H1 (cell line): ENCODE data around the gene CHST10. TPM values are rescaled to one million over a fixed set of nuclear protein-coding genes. Genes with fewer than 3 reads are reported as not detected.

Experiments
- CTCF ChIA-PET: fragments of 300-600 bp; sonication (Branson Sonifier 250); formaldehyde crosslinking; loops from one replicate; lab custom pipeline; 2021; ENCODE audit not compliant: partially characterized antibody; lab: Charles Lee
- POLR2A ChIA-PET: fragments of 300-600 bp; sonication (Branson Sonifier 250); formaldehyde crosslinking; loops from one replicate; lab custom pipeline; 2021; ENCODE audit warnings: inconsistent platforms; ENCODE audit not compliant: partially characterized antibody; lab: Charles Lee
- DNase-seq, 2 experiments: peaks; one replicate each; pipeline versions ENCODE4 v3.0.0 to v3.0.0-alpha.2; 2010 to 2022; ENCODE audit warnings: low spot score in 2 of 2, low read depth in 1 of 2, mixed read lengths in 1 of 2
- FAIRE-seq: peaks from 2 replicates; lab custom pipeline; 2011; peaks lifted over from hg19 to GRCh38; lab: Jason Lieb, UNC
- H2AFZ ChIP-seq: 2 replicates; pipeline ENCODE4 v1.8.1; 2012; ENCODE audit warnings: low read length, inconsistent platforms
- H2AK5ac ChIP-seq: 2 replicates; pipeline ENCODE4 v1.6.1; 2013; ENCODE audit warnings: low read depth, low read length
- H2BK120ac ChIP-seq: replicated peaks from 2 replicates; pipeline ENCODE3; 2013; ENCODE audit warnings: low read depth, low read length, inconsistent platforms
- H2BK12ac ChIP-seq: 2 replicates; pipeline ENCODE4 v1.6.1; 2013; ENCODE audit warnings: low read depth, low read length
- H2BK15ac ChIP-seq: 2 replicates; pipeline ENCODE4 v1.6.1; 2013; ENCODE audit warnings: low read length
- H2BK20ac ChIP-seq: 2 replicates; pipeline ENCODE4 v1.6.1; 2013; ENCODE audit warnings: low read length
- H2BK5ac ChIP-seq: 2 replicates; pipeline ENCODE4 v1.6.1; 2013; ENCODE audit warnings: low read depth, low read length
- H3K14ac ChIP-seq: 2 replicates; pipeline ENCODE4 v1.6.1; 2013; ENCODE audit warnings: inconsistent platforms; ENCODE audit not compliant: insufficient read length
- H3K18ac ChIP-seq: 2 replicates; pipeline ENCODE4 v1.6.1; 2013; ENCODE audit warnings: low read length; ENCODE audit errors: extremely low read depth
- H3K23ac ChIP-seq: 2 replicates; pipeline ENCODE4 v1.6.1; 2013; ENCODE audit warnings: inconsistent platforms; ENCODE audit not compliant: insufficient read length
- H3K23me2 ChIP-seq: 2 replicates; pipeline ENCODE4 v1.6.1; 2013; ENCODE audit warnings: low read depth, low read length
- H3K27ac ChIP-seq: 2 replicates; pipeline ENCODE4 v1.6.1; 2011; ENCODE audit warnings: low read depth, low read length, inconsistent platforms
- H3K27me3 ChIP-seq, 4 experiments: replicated peaks in 1 of 4; 1 replicate in 1 of 4; 2 replicates in 3 of 4; pipeline versions ENCODE4 v1.6.1 to v1.8.1; 2011 to 2013; ENCODE audit warnings: low read length in 3 of 4, mild to moderate bottlenecking in 3 of 4, inconsistent platforms in 2 of 4, mixed read lengths in 2 of 4, moderate library complexity in 1 of 4; ENCODE audit not compliant: control insufficient read depth in 3 of 4, insufficient read depth in 3 of 4; ENCODE audit errors: extremely low read depth in 1 of 4
- H3K36me3 ChIP-seq, 4 experiments: 2 replicates each; pipeline versions ENCODE4 v1.6.1 to v1.8.1; 2011 to 2013; ENCODE audit warnings: mild to moderate bottlenecking in 4 of 4, low read length in 3 of 4, moderate library complexity in 2 of 4, control low read depth in 1 of 4, inconsistent platforms in 1 of 4; ENCODE audit not compliant: insufficient read depth in 4 of 4, control insufficient read depth in 2 of 4
- H3K4ac ChIP-seq: replicated peaks from 2 replicates; pipeline ENCODE3; 2013; ENCODE audit warnings: low read length, low read depth, mixed read lengths, inconsistent platforms; ENCODE audit not compliant: insufficient read length
- H3K4me1 ChIP-seq, 4 experiments: replicated peaks in 1 of 4; 1 replicate in 1 of 4; 2 replicates in 3 of 4; pipeline versions ENCODE4 v1.6.1 to v1.8.1; 2011 to 2013; ENCODE audit warnings: low read length in 3 of 4, inconsistent platforms in 2 of 4, mixed read lengths in 1 of 4; ENCODE audit not compliant: insufficient read depth in 4 of 4, control insufficient read depth in 3 of 4
- H3K4me2 ChIP-seq, 2 experiments: 2 replicates each; pipeline versions ENCODE4 v1.6.1 to v1.8.1; 2011 to 2013; ENCODE audit warnings: low read depth in 2 of 2, low read length in 2 of 2, control low read depth in 1 of 2, inconsistent platforms in 1 of 2, mild to moderate bottlenecking in 1 of 2; ENCODE audit not compliant: insufficient read depth in 1 of 2
- H3K4me3 ChIP-seq, 4 experiments: fragments of 200-600, 300-600 bp in 1 of 4; sonication (generic), shearing (Covaris generic), sonication (Bioruptor Twin) in 1 of 4; 2 replicates each; pipeline versions ENCODE4 v1.5.1 to v1.8.1; 2011 to 2016; ENCODE audit warnings: low read length in 4 of 4, low read depth in 3 of 4, control low read depth in 2 of 4, inconsistent platforms in 2 of 4, mild to moderate bottlenecking in 2 of 4, mixed read lengths in 1 of 4, moderate library complexity in 1 of 4; ENCODE audit not compliant: insufficient read depth in 2 of 4; ENCODE audit errors: extremely low read depth in 1 of 4
- H3K56ac ChIP-seq: replicated peaks from 2 replicates; pipeline ENCODE3; 2013; ENCODE audit warnings: low read depth, mild to moderate bottlenecking, mixed read lengths, low read length, inconsistent platforms; ENCODE audit not compliant: insufficient read length
- H3K79me1 ChIP-seq: 2 replicates; pipeline ENCODE4 v1.6.1; 2013; ENCODE audit warnings: low read depth, low read length, control low read depth
- H3K79me2 ChIP-seq, 2 experiments: 2 replicates each; pipeline versions ENCODE4 v1.6.1 to v1.8.1; 2012 to 2013; ENCODE audit warnings: low read length in 2 of 2, mild to moderate bottlenecking in 2 of 2, inconsistent platforms in 1 of 2; ENCODE audit not compliant: insufficient read depth in 2 of 2, control insufficient read depth in 1 of 2
- H3K9ac ChIP-seq, 4 experiments: replicated peaks in 1 of 4; 1 replicate in 1 of 4; 2 replicates in 3 of 4; pipeline versions ENCODE4 v1.6.1 to v1.8.1; 2011 to 2013; ENCODE audit warnings: low read depth in 3 of 4, low read length in 3 of 4, control low read depth in 2 of 4, mild to moderate bottlenecking in 2 of 4, moderate library complexity in 2 of 4, inconsistent platforms in 1 of 4; ENCODE audit errors: extremely low read depth in 1 of 4
- H3K9me3 ChIP-seq, 2 experiments: 2 replicates each; pipeline versions ENCODE4 v1.6.1 to v1.8.1; 2012 to 2013; ENCODE audit warnings: mild to moderate bottlenecking in 2 of 2, moderate library complexity in 2 of 2, control low read depth in 1 of 2, inconsistent platforms in 1 of 2, low read depth in 1 of 2, low read length in 1 of 2, mixed read lengths in 1 of 2; ENCODE audit not compliant: insufficient read depth in 2 of 2
- H4K20me1 ChIP-seq, 2 experiments: replicated peaks in 1 of 2; 2 replicates each; pipeline versions ENCODE3 to v1.8.1; 2011 to 2013; ENCODE audit warnings: inconsistent platforms in 2 of 2, low read length in 2 of 2, mild to moderate bottlenecking in 1 of 2; ENCODE audit not compliant: insufficient read depth in 2 of 2, control insufficient read depth in 1 of 2
- H4K5ac ChIP-seq: 2 replicates; pipeline ENCODE4 v1.6.1; 2013; ENCODE audit warnings: low read length, low read depth, mixed read lengths, inconsistent platforms; ENCODE audit not compliant: insufficient read length
- H4K8ac ChIP-seq: 2 replicates; pipeline ENCODE4 v1.8.0; 2013; ENCODE audit warnings: mild to moderate bottlenecking, moderate library complexity, low read length, inconsistent platforms; ENCODE audit not compliant: insufficient read depth; ENCODE audit errors: extremely low read depth
- H4K91ac ChIP-seq: replicated peaks from 2 replicates; pipeline ENCODE3; 2013; ENCODE audit warnings: low read length, mixed read lengths, inconsistent platforms; ENCODE audit not compliant: insufficient read length
- CTBP2 ChIP-seq: IDR thresholded peaks from 2 replicates; pipeline ENCODE4 v1.7.0; 2011; ENCODE audit warnings: borderline replicate concordance, mild to moderate bottlenecking, moderate library complexity, mixed read lengths, low read length; ENCODE audit not compliant: insufficient read depth, insufficient read length
- EZH2 ChIP-seq: fragments of 200-600 bp; sonication (generic); IDR thresholded peaks from 2 replicates; pipeline ENCODE4 v1.7.1; 2012; ENCODE audit warnings: low read depth, mild to moderate bottlenecking, moderate library complexity, low read length, inconsistent platforms; ENCODE audit not compliant: severe bottlenecking
- MAX ChIP-seq: IDR thresholded peaks from 2 replicates; pipeline ENCODE4 v1.6.1; 2012; ENCODE audit warnings: inconsistent platforms
- SAP30 ChIP-seq: fragments of 300-600 bp; sonication (generic); IDR thresholded peaks from 2 replicates; pipeline ENCODE4 v1.7.1; 2012; ENCODE audit warnings: low read length, moderate library complexity, mild to moderate bottlenecking, inconsistent platforms; ENCODE audit not compliant: insufficient read depth, insufficient replicate concordance
- WGBS, 2 experiments: shearing (Covaris generic) in 1 of 2; methylation state at CpG; one replicate each; pipeline versions ENCODE4 v1.1.6 to v1.1.7; 2013 to 2015; ENCODE audit warnings: low lambda C conversion rate in 2 of 2, mixed read lengths in 2 of 2, inconsistent platforms in 1 of 2, low coverage in 1 of 2, missing lambda C conversion rate in 1 of 2; ENCODE audit not compliant: insufficient replicate concordance in 2 of 2, insufficient coverage in 1 of 2, insufficient read length in 1 of 2; ENCODE audit errors: extremely low coverage in 1 of 2, missing lambda C conversion rate in 1 of 2; 5-methylcytosine and 5-hydroxymethylcytosine counted together
- polyA plus RNA-seq, 7 experiments: library from polyadenylated mRNA; depleted of rRNA in 3 of 7; stranded (reverse) in 5 of 7; unstranded in 2 of 7; fragments of >200 nt in 5 of 7; fragments of 200-250 nt in 2 of 7; gene quantifications; 1 replicate in 5 of 7; 2 replicates in 1 of 7; 4 replicates in 1 of 7; pipeline versions ENCODE4 v1.2.1 to v1.2.3, GENCODE V29; 2011 to 2013; ENCODE audit warnings: missing spikeins in 2 of 7, mixed read lengths in 2 of 7
- total RNA-seq: library from RNA; stranded (reverse); fragmentation: NEBNext Ultra II Directional; extraction: Animal tissue kit (Norgen Biotek cat#: 25700); gene quantifications from 2 replicates; pipeline ENCODE4 v1.2.1, GENCODE V29; 2021

Gene CHST10
- total and polyA plus RNA-seq, 2 of the 8 experiments (the other 6 are each of a cell fraction or from before 2014, with no cell fraction given): 27.3 to 29.1 TPM

- no peak overlapping the region for H3K18ac ChIP-seq
- 95% methylated on average over 15 of the region's 15 CpGs; no CpG with 5 or more reads in 1 of the 2 experiments for WGBS, 2 experiments
- H3K9me3 ChIP-seq: no peaks in the 10 kb centered on the region
- H2BK20ac ChIP-seq: no peak overlapping the region
- no peak for FAIRE-seq
- no peak overlapping the region for H2AFZ ChIP-seq
- ChIA-PET POLR2A (no interaction called here), CTCF (interaction anchor here (4.8 to 8.3 kb wide), 2 partner anchors 13 to 131 kb away, joined by 16 to 70 read pairs; no protein-coding TSS in a partner anchor)
- H2BK120ac ChIP-seq: no peak overlapping the region
- no peak overlapping the region for H3K9ac ChIP-seq
- no peak overlapping the region for H3K4me2 ChIP-seq
- H4K8ac ChIP-seq: no peak overlapping the region
- 0 out of 2 replicates have a peak, but pooled peaks cover 1% of the 10 kb centered on the region for H3K23me2 ChIP-seq
- no peak overlapping the region for H3K56ac ChIP-seq
- H3K79me2 ChIP-seq: no peaks in the 10 kb centered on the region
- H2BK5ac ChIP-seq: no peak overlapping the region
- no peak overlapping the region for H3K14ac ChIP-seq
- no peak overlapping the region for H4K91ac ChIP-seq
- H3K4ac ChIP-seq: no peak overlapping the region
- no peak overlapping the region for H3K27ac ChIP-seq
- H2BK12ac ChIP-seq: no peak overlapping the region
- no peaks in the 10 kb centered on the region for H3K79me1 ChIP-seq
- no peak overlapping the region for H2BK15ac ChIP-seq
- no peak overlapping the region for H3K23ac ChIP-seq
- H4K5ac ChIP-seq: no peak overlapping the region
- no peak for TF ChIP-seq CTBP2
- no peak for TF ChIP-seq SAP30
- TF ChIP-seq EZH2: no peak
- TF ChIP-seq MAX: no peak
- peaks cover 0 to 2% (median 0%) of the 10 kb centered on the region in 4 experiments; a peak in 1 of 7 replicates for H3K4me1 ChIP-seq
- DNase-seq: no peak
- H3K36me3 ChIP-seq: peaks cover 2 to 25% (median 22%) of the 10 kb centered on the region in 4 experiments
- H2AK5ac ChIP-seq: no peak overlapping the region
- peaks cover 0 to 3% of the 10 kb centered on the region in 2 experiments for H4K20me1 ChIP-seq
- H3K27me3 ChIP-seq: no peaks in the 10 kb centered on the region
- no peak overlapping the region for H3K4me3 ChIP-seq
Observed at GRCh38 chr2:100393362-100393761, 24.1 kb downstream of the CHST10 start.
